Measurements from ENCODE around the gene GMCL2. TPM values are rescaled to one million over a fixed set of nuclear protein-coding genes. Genes with fewer than 3 reads are reported as not detected.

The GMCL2 gene
- total and polyA plus RNA-seq, 4 donors: not detected

DNA sequence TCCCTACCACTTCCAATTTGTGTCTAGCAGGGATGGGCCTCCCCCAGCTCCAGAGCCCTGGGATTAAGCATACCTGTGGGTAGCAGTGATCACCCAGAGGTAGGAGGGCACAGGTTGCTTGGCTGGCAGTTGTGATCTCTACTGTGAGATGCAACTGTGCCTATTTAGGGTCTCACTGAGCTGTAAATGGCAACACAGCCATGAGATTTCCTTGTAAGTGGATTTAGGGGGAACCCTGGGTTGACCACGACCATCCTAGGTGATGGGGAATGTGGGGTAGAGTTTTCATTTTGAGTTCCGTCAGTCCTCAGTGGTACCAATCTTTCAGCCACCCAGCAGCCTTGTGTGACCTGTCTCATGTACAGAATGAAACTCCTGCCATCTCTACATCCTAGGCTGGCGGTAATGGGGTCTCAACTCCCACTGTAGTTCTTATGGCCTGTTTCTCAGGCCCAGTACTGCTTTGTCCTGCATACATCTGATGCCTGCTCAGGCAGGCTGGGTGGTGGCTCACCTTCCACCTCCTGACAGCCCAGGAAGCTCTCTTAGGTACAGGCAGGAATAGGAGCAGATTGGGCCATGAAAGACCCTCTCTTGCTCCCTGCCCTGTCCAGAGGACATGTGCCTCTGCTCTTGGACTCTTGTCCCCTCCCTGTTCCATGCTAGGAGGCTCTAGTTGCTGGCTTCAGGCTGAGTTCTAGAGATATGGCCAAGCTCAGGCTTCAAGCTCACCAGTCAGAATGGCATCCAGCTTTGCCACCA is 25.3 kb upstream of the GMCL2 start:
- TF ChIP-seq, protein P1, sequence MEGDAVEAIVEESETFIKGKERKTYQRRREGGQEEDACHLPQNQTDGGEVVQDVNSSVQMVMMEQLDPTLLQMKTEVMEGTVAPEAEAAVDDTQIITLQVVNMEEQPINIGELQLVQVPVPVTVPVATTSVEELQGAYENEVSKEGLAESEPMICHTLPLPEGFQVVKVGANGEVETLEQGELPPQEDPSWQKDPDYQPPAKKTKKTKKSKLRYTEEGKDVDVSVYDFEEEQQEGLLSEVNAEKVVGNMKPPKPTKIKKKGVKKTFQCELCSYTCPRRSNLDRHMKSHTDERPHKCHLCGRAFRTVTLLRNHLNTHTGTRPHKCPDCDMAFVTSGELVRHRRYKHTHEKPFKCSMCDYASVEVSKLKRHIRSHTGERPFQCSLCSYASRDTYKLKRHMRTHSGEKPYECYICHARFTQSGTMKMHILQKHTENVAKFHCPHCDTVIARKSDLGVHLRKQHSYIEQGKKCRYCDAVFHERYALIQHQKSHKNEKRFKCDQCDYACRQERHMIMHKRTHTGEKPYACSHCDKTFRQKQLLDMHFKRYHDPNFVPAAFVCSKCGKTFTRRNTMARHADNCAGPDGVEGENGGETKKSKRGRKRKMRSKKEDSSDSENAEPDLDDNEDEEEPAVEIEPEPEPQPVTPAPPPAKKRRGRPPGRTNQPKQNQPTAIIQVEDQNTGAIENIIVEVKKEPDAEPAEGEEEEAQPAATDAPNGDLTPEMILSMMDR (IDR thresholded peaks at IDR 0.05; ENCODE audit: control extremely low read depth, extremely low read depth): no peak
- no peak for ATAC-seq (ENCODE audit: insufficient read depth, low FRiP score)
- Histone ChIP-seq H3K36me3 (ENCODE audit: control insufficient read depth in 4 of 4, insufficient read depth in 4 of 4, low read length in 4 of 4) (peaks cover 31 to 83% (median 72%) of the 10 kb centered on the region in 4 donors), H3K27ac (ENCODE audit: low read depth in 1 of 2, low read length in 1 of 2) (peak overlapping the region in 1 of 2 donors; percentile 2), H3K4me3 (no peak overlapping the region), H3K4me1 (ENCODE audit: control insufficient read depth in 5 of 5, insufficient read depth in 5 of 5, low read length in 5 of 5) (peaks cover 0 to 7% (median 0%) of the 10 kb centered on the region in 5 donors), H3K9ac (ENCODE audit: insufficient read depth in 1 of 2, low read length in 2 of 2) (no peak overlapping the region), H3K27me3 (ENCODE audit: control insufficient read depth in 3 of 3, insufficient read depth in 3 of 3, low read length in 2 of 3) (no peaks in the 10 kb centered on the region), H3K9me3 (ENCODE audit: control insufficient read depth in 4 of 4, insufficient read depth in 3 of 4, low read length in 3 of 4) (no peaks in the 10 kb centered on the region)
- no peak for DNase-seq
- WGBS, 2 donors: 95 to 98% methylated on average over 3 of the region's 3 CpGs

DNA sequence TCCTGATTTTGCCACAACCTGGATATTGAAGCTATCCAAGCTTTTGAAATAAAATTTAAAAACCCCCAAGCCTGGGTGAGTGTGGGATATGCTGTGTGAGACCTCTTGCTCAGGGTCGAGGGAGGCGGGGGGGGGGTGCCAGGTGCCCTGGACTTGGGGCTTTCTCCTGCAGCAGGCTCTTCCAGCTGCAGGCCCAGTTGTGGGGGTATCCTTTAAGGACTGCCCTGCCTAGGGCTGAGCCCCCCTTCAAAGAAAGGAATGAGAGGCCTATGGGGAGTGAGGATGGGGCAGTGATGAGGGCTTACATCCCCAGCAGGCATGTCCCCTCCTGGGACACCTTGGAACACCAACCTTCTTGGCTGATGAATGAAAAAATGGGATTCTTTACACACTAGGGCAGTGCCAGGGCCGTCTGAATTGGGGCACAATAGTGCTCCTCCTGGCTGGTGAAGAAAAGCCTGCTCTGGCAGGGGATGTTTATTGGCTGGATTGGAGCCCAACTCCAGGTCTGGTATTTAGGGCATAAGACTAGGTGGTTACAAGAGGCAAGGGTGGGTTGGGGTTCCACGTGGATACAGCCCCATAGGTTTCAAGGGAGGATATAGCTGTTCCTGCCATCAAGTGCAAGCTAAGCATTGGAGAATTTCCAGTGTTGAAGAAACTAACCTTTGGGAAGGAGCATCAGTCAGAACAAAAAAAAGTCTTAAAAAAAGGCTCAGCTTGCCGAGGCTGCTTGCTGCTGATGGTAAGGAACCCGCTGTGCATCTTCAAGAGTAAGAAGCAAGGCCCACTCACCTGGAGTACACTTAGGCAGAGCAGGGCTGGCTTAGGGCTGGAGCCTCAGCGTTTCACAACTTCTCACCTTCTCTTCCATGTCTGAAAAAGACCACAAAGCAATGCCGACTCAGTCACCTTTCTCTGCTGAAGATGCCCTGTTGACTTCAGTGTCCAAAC is 24.2 kb upstream of the GMCL2 start:
- TF ChIP-seq, protein P1 (IDR thresholded peaks at IDR 0.05; ENCODE audit: control extremely low read depth, extremely low read depth): no peak
- H3K4me3 ChIP-seq: no peak overlapping the region
- H3K9ac ChIP-seq (ENCODE audit: insufficient read depth in 1 of 2, low read length in 2 of 2): no peak overlapping the region
- H3K36me3 ChIP-seq (ENCODE audit: control insufficient read depth in 4 of 4, insufficient read depth in 4 of 4, low read length in 4 of 4): peaks cover 34 to 85% (median 75%) of the 10 kb centered on the region in 4 donors
- 72 to 77% methylated on average over 8 of the region's 8 CpGs for WGBS, 2 donors
- H3K27ac ChIP-seq (ENCODE audit: low read depth in 1 of 2, low read length in 1 of 2): no peak overlapping the region
- H3K4me1 ChIP-seq (ENCODE audit: control insufficient read depth in 5 of 5, insufficient read depth in 5 of 5, low read length in 5 of 5): peaks cover 0 to 13% (median 7%) of the 10 kb centered on the region in 5 donors
- DNase-seq (no peak), ATAC-seq (ENCODE audit: insufficient read depth, low FRiP score) (no peak)
- no peaks in the 10 kb centered on the region for H3K27me3 ChIP-seq (ENCODE audit: control insufficient read depth in 3 of 3, insufficient read depth in 3 of 3, low read length in 2 of 3)
- H3K9me3 ChIP-seq (ENCODE audit: control insufficient read depth in 4 of 4, insufficient read depth in 3 of 4, low read length in 3 of 4): no peaks in the 10 kb centered on the region

DNA sequence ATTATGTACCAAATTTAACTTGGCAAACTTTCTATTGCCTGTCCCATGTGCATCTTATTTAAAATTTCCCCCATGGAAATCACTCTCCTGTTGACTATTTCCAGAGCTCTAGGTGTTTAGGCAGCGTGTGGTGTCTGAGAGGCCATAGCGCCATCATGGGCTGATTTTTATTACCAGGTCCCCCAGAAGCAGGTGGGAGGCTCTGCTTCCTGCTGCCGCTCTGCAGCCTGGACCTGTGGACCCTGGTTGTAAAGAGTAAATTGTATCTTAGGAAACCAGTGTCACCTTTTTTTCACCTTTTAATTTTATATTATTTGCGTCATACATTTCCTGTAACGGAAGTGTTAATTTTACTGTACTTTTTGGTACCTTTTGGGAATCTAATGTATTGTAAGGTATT is 23.5 kb upstream of the GMCL2 start:
- no peaks in the 10 kb centered on the region for H3K27me3 ChIP-seq (ENCODE audit: control insufficient read depth in 3 of 3, insufficient read depth in 3 of 3, low read length in 2 of 3)
- peaks cover 6 to 15% (median 9%) of the 10 kb centered on the region in 5 donors for H3K4me1 ChIP-seq (ENCODE audit: control insufficient read depth in 5 of 5, insufficient read depth in 5 of 5, low read length in 5 of 5)
- no peak overlapping the region for H3K4me3 ChIP-seq
- no peaks in the 10 kb centered on the region for H3K9me3 ChIP-seq (ENCODE audit: control insufficient read depth in 4 of 4, insufficient read depth in 3 of 4, low read length in 3 of 4)
- TF ChIP-seq, protein P1 (IDR thresholded peaks at IDR 0.05; ENCODE audit: control extremely low read depth, extremely low read depth): no peak
- no peak overlapping the region for H3K27ac ChIP-seq (ENCODE audit: low read depth in 1 of 2, low read length in 1 of 2)
- DNase-seq (no peak), ATAC-seq (ENCODE audit: insufficient read depth, low FRiP score) (no peak)
- H3K36me3 ChIP-seq (ENCODE audit: control insufficient read depth in 4 of 4, insufficient read depth in 4 of 4, low read length in 4 of 4): peaks cover 30 to 83% (median 74%) of the 10 kb centered on the region in 4 donors
- H3K9ac ChIP-seq (ENCODE audit: insufficient read depth in 1 of 2, low read length in 2 of 2): no peak overlapping the region
- 90 to 94% methylated on average over 5 of the region's 5 CpGs for WGBS, 2 donors

All from lung (tissue), 12 donors.